Keratinocyte (primary cell): ENCODE results near the gene RABGEF1.

ENCODE experiments used
- EZH2 ChIP-seq: IDR thresholded peaks from one replicate; pipeline ENCODE4 v1.6.1; 2012; ENCODE audit warnings: inconsistent platforms, mild to moderate bottlenecking, low read length, moderate library complexity
- TF ChIP-seq, protein P1 (sequence below), 3 experiments: IDR thresholded peaks in 1 of 3; conservative IDR thresholded peaks in 1 of 3; optimal IDR thresholded peaks in 1 of 3; 2 replicates in 2 of 3; 3 replicates in 1 of 3; pipeline versions ENCODE3 to v1.5.1; 2011; ENCODE audit warnings: low read length in 3 of 3, mild to moderate bottlenecking in 3 of 3, moderate library complexity in 2 of 3, control low read depth in 1 of 3, inconsistent platforms in 1 of 3; ENCODE audit not compliant: insufficient read depth in 2 of 3; ENCODE audit errors: extremely low read depth in 1 of 3

- TF ChIP-seq, protein P1, sequence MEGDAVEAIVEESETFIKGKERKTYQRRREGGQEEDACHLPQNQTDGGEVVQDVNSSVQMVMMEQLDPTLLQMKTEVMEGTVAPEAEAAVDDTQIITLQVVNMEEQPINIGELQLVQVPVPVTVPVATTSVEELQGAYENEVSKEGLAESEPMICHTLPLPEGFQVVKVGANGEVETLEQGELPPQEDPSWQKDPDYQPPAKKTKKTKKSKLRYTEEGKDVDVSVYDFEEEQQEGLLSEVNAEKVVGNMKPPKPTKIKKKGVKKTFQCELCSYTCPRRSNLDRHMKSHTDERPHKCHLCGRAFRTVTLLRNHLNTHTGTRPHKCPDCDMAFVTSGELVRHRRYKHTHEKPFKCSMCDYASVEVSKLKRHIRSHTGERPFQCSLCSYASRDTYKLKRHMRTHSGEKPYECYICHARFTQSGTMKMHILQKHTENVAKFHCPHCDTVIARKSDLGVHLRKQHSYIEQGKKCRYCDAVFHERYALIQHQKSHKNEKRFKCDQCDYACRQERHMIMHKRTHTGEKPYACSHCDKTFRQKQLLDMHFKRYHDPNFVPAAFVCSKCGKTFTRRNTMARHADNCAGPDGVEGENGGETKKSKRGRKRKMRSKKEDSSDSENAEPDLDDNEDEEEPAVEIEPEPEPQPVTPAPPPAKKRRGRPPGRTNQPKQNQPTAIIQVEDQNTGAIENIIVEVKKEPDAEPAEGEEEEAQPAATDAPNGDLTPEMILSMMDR (optimal IDR thresholded peaks at IDR 0.05 in 1 of 3, IDR thresholded peaks at IDR 0.05 in 1 of 3, conservative IDR thresholded peaks at IDR 0.05 in 1 of 3; ENCODE audit: extremely low read depth in 1 of 3, insufficient read depth in 2 of 3, low read length in 3 of 3): no peak
- TF ChIP-seq EZH2: no peak
These were observed 26.8 kb upstream of the RABGEF1 start for GRCh38 chr7:66713687-66714086.
